Transverse colon (tissue), 4 donors: ENCODE measurements around the gene NDEL1. TPM values are rescaled to one million over a fixed set of nuclear protein-coding genes. Genes with fewer than 3 reads are reported as not detected.

ENCODE experiments used
- DNase-seq: peaks from one replicate; pipeline ENCODE4 v3.0.0-alpha.2; 2019
- H3K27ac ChIP-seq, 4 donors: fragments of 200-600 bp; sonication (generic); 2 replicates each; pipeline ENCODE4 v1.5.1; 2016 to 2018; ENCODE audit warnings: inconsistent platforms in 4 of 4
- H3K27me3 ChIP-seq: fragments of 200-600 bp; sonication (generic); 2 replicates; pipeline ENCODE4 v1.5.1; 2017; ENCODE audit warnings: inconsistent platforms
- H3K36me3 ChIP-seq, 4 donors: fragments of 200-600 bp; sonication (generic); 2 replicates each; pipeline ENCODE4 v1.5.1; 2017 to 2019; ENCODE audit warnings: inconsistent platforms in 4 of 4
- H3K4me1 ChIP-seq, 4 donors: fragments of 200-600 bp; sonication (generic); 2 replicates each; pipeline ENCODE4 v1.5.1; 2017 to 2020; ENCODE audit warnings: inconsistent platforms in 4 of 4
- H3K4me3 ChIP-seq, 4 donors: fragments of 200-600 bp; sonication (generic); 1 replicate in 1 of 4; 2 replicates in 3 of 4; pipeline versions ENCODE4 v1.5.1 to v1.6.1; 2017 to 2019; ENCODE audit warnings: inconsistent platforms in 4 of 4
- H3K9me3 ChIP-seq, 2 donors: fragments of 200-600 bp; sonication (generic); 2 replicates each; pipeline ENCODE4 v1.5.1; 2017 to 2019; ENCODE audit warnings: inconsistent platforms in 2 of 2
- CTCF ChIP-seq, 5 experiments: fragments of 200-600 bp in 3 of 5; fragments of 450-650 bp in 2 of 5; sonication (generic) in 3 of 5; IDR thresholded peaks; 1 replicate in 2 of 5; 2 replicates in 3 of 5; pipeline ENCODE4 v1.5.1; 2016 to 2017; ENCODE audit warnings: antibody characterized with exemption in 5 of 5, inconsistent platforms in 3 of 5, mild to moderate bottlenecking in 2 of 5, moderate library complexity in 1 of 5
- EP300 ChIP-seq: sonication (generic); formaldehyde crosslinking; IDR thresholded peaks from one replicate; pipeline ENCODE4 v1.6.1; 2017; ENCODE audit warnings: antibody characterized with exemption, low read depth
- POLR2A ChIP-seq: fragments of 450-650 bp; IDR thresholded peaks from one replicate; pipeline ENCODE4 v1.6.1; 2016; ENCODE audit warnings: antibody characterized with exemption, mild to moderate bottlenecking, moderate library complexity
- POLR2AphosphoS5 ChIP-seq, 3 donors: sonication (generic); formaldehyde crosslinking; IDR thresholded peaks; one replicate each; pipeline ENCODE4 v1.6.1; 2016; ENCODE audit warnings: antibody characterized with exemption in 3 of 3
- WGBS, 2 donors: methylation state at CpG; one replicate each; pipeline ENCODE4 v1.1.5; 2018; ENCODE audit warnings: low coverage in 1 of 2; 5-methylcytosine and 5-hydroxymethylcytosine counted together
- in situ Hi-C, 4 donors: fragments of 200-750 bp; cut with MboI; loops; one replicate each; pipeline versions ENCODE4 v1.15.0 to v1.15.1; 2017; ENCODE audit warnings: low sequenced_read_pairs in 3 of 4, low pct_ligation_motif_present in 1 of 4, low pct_unique_long_range_greater_than_20kb in 1 of 4
- intact Hi-C: fragments of 100-400 bp; cut with DNase I; formaldehyde crosslinking; loops from one replicate; pipeline ENCODE4 v1.15.1; 2023; ENCODE audit warnings: low total_unique reads
- small RNA-seq, 4 donors: library from RNA; depleted of rRNA; stranded (forward); fragments of <200 nt; gene quantifications; one replicate each; pipeline ENCODE3, GENCODE V24; 2016
- total RNA-seq, 4 donors: library from RNA; depleted of rRNA; stranded (reverse); fragments of >200 nt; gene quantifications; one replicate each; pipeline ENCODE4 v1.1.0, GENCODE V29; 2016

NDEL1 gene
- total RNA-seq, 4 donors from 2014 or later = 28.3 to 82.4 (median 77.2) TPM

GRCh38 chr17:8514801-8515200 lies 79.1 kb downstream of the NDEL1 start:
- Histone ChIP-seq H3K36me3 (no peaks in the 10 kb centered on the region), H3K4me1 (no peaks in the 10 kb centered on the region), H3K27me3 (no peaks in the 10 kb centered on the region), H3K9me3 (no peaks in the 10 kb centered on the region), H3K4me3 (no peak overlapping the region), H3K27ac (no peak overlapping the region)
- in situ Hi-C loops (no loop called here), intact Hi-C loops (no loop called here)
- 93 to 100% methylated on average over 1 to 11 of the region's 11 CpGs for WGBS, 2 donors
- no peak for DNase-seq
- TF ChIP-seq EP300 (no peak), CTCF (IDR thresholded peaks at IDR 0.05) (no peak), POLR2A (no peak), POLR2AphosphoS5 (IDR thresholded peaks at IDR 0.05) (no peak)

Small RNA genes lying within 50 kb of the gene (small RNA-seq; reads per million reads assigned to genes)
- 0 reads per million in 4 donors for gene RNU7-43P

Other genes with a start within 250 kb of the NDEL1 start
- 10 to 100 TPM in 3 of 4 donors, 1 to 10 TPM in 1; 3.2 to 17.1 (median 12.7) TPM for gene BORCS6, start 245.7 kb upstream of the NDEL1 start, total RNA-seq
- gene AURKB, start 225.3 kb upstream of the NDEL1 start, total RNA-seq = 1 to 10 TPM; 2.2 to 8.6 (median 5.6) TPM
- gene CTC1, start 187.8 kb upstream of the NDEL1 start, total RNA-seq = 100 to 1,000 TPM in 1 of 4 donors, 10 to 100 TPM in 3; 19.9 to 139 (median 31.7) TPM
- 10 to 100 TPM in 2 of 4 donors, 1 to 10 TPM in 1, under 1 TPM in 1; 0.75 to 24.9 (median 8.9) TPM for gene PFAS, start 186.6 kb upstream of the NDEL1 start, total RNA-seq
- gene RANGRF, start 147.2 kb upstream of the NDEL1 start, total RNA-seq = 10 to 100 TPM in 3 of 4 donors, 1 to 10 TPM in 1; 8.4 to 47.1 (median 14.6) TPM
- 10 to 100 TPM in 1 of 4 donors, 1 to 10 TPM in 3; 2.2 to 27.7 (median 4.2) TPM for gene SLC25A35, start 140.5 kb upstream of the NDEL1 start, total RNA-seq
- 10 to 100 TPM in 2 of 4 donors, 1 to 10 TPM in 1, under 1 TPM in 1; 0.96 to 18.3 (median 6.6) TPM for gene ARHGEF15, start 125.6 kb upstream of the NDEL1 start, total RNA-seq
- gene ODF4, start 96.0 kb upstream of the NDEL1 start, total RNA-seq = not detected
- 1,000 to 10,000 TPM in 3 of 4 donors, 100 to 1,000 TPM in 1; 714 to 2,921 (median 2,064) TPM for gene RPL26, start 52.7 kb upstream of the NDEL1 start, total RNA-seq
- not detected for gene RNF222, start 38.1 kb upstream of the NDEL1 start, total RNA-seq
- 10 to 100 TPM in 1 of 4 donors, 1 to 10 TPM in 3; 3.7 to 71.2 (median 8.3) TPM for gene MYH10, start 194.8 kb downstream of the NDEL1 start, total RNA-seq